NT2/D1 (cell line): ENCODE measurements around the gene ANKRD13B.

ENCODE experiments used
- YY1 ChIP-seq: IDR thresholded peaks from 2 replicates; pipeline ENCODE4 v1.6.1; 2011; ENCODE audit not compliant: insufficient read length, insufficient read depth
- ZNF274 ChIP-seq: IDR thresholded peaks from 2 replicates; pipeline ENCODE4 v1.6.1; 2011; ENCODE audit warnings: mild to moderate bottlenecking, low read depth, low read length

- TF ChIP-seq ZNF274 = no peak
- TF ChIP-seq YY1 = no peak
Measured at GRCh38 chr17:29610395-29610794, 17.5 kb downstream of the ANKRD13B start.
